GM21576 (cell line): ENCODE measurements around the gene ITM2B.
"Not testable (repeated sequence)": the region's sequence is repeated elsewhere in the genome, so short reads cannot be mapped to it uniquely, and the experiment has no call there.

Experiments
- ATAC-seq: cut with Tn5 transposase; IDR thresholded peaks from one replicate; pipeline ENCODE4 v1.9.1; 2021; ENCODE audit warnings: mild to moderate bottlenecking, moderate library complexity; ENCODE audit not compliant: unreplicated experiment

The ITM2B gene

DNA sequence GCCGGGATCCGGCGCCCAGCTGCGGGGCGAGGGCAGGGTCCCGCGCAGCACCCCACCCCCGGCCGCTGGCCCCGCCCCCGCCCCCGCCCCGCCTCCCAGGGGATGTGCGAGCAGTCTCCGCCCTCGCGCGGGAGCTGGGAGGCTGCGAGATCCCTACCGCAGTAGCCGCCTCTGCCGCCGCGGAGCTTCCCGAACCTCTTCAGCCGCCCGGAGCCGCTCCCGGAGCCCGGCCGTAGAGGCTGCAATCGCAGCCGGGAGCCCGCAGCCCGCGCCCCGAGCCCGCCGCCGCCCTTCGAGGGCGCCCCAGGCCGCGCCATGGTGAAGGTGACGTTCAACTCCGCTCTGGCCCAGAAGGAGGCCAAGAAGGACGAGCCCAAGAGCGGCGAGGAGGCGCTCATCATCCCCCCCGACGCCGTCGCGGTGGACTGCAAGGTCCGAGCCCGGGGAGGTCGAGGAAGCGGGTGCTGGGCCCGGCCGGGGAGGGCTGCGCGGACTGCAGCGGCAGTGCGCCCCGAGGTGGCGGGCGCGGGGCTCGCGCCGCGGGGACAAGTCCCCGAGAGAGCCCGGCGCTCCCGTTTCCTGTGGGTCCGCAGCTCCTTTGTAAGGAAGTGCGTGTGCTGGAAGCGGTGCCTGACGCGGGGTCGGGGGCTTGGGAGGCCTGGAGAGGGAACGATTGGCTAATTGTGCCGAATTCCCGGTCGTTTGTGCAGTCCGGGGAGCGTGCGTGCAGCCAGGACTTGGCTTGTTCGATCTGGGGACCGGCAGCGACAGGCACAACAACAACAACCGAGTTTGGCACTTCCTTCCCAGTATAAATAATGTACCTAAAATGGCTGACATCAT lies at the start of gene ITM2B:
TSS of gene ITM2B (plus strand) at position 161 of the 843 bp plus-strand sequence. CDS start at position 316, 155 bp downstream.
- peak; percentile 55 for ATAC-seq

DNA sequence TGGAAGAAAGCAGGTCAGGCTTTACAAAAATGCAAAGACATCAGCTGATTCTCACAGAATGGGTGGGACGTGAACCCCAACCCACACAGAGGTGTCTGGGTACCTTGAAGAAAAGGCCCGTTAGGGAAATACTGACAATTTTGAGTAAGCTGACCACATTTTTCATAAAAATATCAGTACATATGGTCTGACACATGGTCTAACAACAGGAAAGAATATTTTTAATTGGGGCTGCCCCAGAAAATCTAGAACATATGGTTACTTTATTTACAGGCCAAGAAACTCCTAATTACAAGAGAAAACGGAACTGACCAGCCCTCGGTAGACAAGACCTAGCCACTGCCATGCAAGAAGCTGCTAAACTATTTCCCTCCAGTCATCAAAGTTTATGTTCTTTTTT lies 48.7 kb upstream of the ITM2B start:
- ATAC-seq = no peak

DNA sequence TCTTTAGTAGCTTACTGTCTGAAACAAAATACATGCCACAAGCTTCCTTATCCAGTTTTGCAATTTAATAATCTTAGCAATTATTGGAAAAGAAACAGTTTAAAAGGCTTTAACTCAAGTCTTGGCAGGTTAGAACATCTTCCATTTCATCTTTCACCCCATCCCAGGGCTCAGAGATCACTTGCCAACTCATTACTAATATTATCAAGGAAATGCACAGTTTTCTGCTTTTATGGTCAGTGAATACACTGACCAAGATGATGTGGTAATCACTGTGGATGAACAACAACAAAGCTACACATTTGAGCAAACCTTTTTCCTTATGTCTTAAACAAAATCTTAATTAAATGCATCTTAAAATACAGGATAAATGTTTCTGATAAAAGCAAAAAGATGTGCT lies 48.0 kb upstream of the ITM2B start:
- ATAC-seq = no peak

DNA sequence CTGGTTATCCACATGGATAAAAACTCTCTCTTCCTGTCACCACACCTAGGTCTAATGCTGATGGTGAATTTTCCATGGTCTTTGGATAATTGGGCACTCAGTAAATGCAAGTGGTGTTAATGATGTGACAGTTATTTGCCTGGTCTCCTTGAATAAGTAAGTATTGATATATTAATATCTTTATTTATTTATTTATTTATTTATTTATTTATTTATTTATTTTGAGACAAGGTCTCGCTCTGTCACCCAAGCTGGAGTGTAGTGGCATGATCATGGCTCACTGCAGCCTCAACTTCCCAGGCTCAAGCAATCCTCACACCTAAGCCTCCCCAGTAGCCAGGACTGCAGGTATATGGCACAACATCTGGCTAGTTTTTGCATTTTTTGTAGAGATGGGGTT lies 46.3 kb upstream of the ITM2B start:
- ATAC-seq = no peak

DNA sequence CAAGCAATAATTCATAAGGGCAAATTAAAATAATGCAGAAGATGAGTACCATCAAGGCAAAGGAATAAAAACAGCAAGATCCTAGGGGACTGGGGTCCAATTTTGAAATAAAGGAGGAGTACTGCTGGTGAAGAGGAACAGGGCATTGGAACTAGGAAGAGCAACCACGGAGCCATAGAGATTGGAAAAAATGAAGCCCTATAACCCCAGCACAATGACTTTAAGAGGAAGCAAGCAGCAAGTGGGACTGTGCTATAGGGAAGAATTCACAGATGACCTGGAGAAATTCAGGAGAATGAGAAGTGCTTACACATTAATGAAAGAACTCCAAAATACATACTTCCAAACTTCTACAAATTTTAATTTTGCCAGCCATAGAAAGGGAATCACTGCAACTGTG lies 44.9 kb upstream of the ITM2B start:
- ATAC-seq = no peak

DNA sequence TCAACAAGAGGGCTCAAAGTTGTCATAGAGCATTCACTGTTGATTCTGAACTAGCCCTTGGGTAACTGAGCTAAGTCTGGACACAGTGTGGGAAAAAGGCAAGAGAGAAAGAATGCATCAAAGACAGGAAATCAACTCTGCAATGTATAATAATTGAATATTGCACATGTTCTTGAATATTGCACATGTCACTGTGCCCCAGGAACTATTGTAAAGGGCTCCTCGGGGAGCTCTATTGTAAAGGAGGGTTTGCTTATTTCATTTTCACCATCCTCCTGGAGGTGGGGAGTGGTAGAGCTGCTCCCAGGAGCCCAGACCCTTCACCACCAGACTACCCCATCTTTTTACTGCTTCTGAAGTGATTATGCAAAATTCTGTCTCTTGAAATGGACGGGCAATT lies 44.4 kb upstream of the ITM2B start:
- ATAC-seq = no peak

DNA sequence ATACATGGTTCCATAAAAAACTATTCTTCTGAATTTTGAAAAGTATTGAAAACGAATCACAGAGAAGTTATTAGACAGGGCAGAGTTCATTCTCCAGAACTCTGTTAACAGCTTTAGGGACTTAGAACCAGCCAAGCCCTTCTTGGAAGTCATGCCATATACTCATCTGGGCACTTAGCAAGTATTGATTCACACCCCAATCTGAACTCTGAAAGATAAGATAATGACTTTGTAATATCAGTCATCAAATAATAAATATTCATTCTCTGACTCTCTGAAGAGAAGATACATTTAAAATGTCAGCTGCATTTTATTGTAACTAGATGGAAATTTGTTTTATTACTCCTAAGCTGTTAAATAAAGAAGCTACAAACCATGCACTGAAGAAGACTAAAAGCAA lies 43.8 kb upstream of the ITM2B start:
- ATAC-seq = no peak

DNA sequence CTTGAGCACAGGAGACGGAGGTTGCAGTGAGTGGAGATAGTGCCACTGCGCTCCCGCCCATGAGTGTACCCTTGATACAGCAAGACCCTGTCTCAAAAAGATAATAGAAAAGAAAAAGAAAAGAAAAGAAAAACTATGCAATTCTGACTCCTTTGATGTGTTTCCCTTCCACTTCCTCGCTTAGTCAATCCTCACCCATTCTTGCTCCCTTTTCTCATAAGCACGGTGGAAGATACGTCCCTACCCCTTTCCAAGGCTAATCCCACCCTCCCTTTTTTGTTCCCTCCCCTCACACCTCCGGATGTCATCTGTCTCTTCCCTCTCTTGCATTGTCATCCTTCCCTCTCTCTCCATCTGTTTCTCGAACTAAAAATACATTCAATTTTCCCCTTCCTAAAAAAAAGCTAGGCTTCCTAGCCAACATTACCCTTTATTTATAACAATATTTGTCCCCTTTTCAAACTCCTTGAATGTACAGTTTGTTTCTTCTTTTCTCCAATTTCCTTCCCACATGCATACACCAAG lies 40.5 kb upstream of the ITM2B start:
- no peak for ATAC-seq

DNA sequence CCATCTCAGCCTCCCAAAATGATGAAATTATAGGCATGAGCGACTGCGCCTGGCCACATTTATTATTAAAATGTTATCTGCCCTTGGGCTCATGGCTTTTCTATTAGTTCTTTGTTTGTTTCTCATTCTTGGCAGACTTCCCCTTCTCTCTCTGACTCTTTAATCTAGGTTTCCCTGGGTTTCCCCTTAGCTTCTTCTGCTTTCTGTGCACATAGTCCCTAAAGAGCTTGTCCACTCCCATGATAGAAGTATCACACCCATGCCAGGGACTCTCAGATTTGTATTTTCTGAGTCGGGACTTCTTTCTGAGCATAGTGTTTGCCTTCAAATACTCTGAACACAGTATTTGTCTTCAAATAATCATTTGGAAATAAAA lies 38.6 kb upstream of the ITM2B start:
- peak; percentile 67 for ATAC-seq

DNA sequence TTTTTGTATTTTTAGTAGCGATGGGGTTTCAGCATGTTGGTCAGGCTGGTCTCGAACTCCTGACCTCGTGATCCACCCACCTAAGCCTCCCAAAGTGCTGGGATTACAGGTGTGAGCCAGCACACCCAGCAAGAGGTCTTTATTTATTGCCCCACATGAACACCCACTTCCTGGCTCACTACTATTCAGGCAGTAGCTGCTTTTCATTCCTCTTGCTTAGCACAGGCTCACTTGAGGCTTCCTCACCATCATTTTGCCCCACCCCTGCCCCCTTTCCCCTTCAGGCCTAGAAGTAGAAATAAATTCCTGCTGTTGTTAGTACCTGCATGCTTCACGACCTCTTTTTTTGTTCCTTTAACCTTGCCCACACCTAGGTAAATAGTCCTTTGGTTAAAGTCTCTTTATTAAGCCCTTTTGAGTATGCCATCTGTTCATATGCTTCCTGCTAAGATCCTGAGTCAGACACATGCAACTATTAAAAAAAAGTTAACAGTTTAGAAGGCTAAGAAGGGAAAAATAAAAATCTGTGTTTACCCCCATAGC lies 33.5 kb upstream of the ITM2B start:
- no peak for ATAC-seq

DNA sequence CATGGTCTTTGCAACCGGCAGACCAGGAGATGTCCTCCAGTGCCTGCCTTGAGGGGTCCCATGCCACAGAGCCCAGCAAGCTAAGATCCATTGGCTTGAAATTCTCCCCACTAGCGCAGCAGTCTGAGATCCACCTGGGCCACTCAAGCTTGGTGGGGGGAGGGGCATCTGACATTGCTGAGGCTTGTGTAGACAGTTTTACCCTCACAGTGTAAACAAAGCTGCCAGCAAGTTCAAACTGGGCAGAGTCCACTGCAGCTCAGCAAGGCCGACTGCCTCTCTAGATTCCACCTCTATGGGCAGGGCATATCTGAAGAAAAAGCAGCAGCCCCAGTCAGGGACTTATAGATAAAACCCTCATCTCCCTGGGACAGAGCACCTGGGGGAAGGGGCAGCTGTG lies 32.0 kb upstream of the ITM2B start:
- no peak for ATAC-seq

DNA sequence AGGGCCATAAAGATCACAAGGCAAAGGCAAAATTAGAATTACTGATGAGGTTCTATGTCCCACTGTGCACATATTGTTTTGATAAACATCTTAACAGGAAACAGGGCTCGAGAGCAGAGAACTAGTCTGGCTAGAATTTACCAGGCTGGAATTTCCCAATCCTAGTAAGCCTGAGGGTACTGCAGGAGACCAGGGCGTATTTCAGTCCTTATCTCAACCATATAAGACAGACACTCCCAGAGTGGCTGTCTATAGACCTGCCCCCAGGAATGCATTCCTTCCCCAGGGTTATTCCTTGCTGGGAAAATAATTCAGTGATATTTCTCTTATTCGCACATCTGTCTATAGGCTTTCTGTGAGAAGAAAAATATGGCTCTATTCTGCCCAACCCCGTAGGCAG lies 25.8 kb upstream of the ITM2B start:
- not testable (repeated sequence) for ATAC-seq

DNA sequence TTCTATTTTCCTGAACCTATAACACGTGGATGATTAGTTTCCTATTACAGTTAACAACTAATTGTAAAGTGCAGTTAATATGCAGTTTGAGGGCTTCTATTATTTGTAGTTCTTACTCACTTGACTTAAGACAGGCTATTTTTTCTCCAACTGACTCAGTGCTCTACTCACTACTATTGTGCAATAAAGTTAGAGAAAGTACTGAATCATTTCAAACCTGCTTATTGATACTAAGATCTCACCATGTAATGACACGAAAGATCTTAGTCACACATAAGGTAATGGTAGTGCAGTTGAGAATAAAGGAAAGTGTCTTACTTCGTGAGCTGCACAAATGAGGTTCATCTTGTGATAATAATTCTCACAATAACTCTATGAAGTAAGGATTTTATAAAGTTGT lies 22.8 kb upstream of the ITM2B start:
- ATAC-seq = no peak

DNA sequence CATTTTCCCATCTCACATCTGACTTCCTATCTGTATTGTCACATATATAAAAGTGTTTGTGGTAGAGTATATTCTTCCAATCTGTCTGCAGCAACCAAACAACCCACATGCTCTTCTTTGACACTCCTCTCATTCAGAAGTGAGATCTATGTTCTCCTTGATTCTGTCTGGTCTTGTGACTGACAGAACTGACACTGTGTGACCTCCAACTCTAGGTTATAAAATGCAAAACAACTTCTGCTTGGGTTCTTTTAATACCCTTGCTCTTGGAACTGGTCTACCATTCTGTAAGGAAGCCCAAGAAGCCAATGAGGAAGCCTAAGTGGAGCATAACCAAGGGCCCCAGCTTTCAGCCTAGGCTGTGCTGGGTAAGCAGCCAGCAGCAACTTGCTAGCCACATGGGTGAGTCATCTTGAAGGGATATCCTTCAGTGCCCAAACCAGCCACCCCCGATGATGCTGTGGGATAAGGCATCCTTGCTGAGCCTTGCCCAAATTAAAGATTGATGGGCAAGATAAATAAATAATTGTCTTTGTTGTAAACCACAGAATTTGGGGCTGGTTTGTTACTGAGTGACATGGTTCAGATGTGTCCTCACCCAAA lies 18.4 kb upstream of the ITM2B start:
- ATAC-seq = no peak

DNA sequence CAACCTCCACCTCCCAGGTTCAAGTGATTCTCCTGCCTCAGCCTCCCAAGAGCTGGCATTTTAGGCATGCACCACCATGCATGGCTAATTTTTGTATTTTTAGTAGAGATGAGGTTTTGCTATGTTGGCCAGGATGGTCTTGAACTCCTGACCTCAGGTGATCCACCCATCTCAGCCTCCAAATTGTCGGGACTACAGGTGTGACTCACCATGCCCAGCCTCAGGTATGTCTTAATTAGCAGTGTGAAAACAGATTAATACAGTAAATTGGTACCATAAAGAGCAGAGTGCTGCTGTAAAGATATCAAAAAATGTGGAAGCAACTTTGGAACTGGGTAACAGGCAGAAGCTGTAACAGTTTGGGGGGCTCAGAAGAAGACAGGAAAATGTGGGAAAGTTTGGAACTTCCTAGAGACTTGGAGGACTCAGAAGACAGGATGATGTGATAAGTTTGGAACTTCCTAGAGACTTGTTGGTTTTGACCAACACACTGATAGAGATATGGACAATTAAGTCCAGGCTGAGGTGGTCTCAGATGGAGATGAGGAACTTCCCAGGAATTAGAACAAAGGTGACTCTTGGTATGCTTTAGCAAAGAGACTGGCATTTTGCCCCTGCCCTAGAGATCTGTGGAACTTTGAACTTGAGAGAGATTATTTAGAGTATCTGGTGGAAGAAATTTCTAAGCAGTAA lies 17.3 kb upstream of the ITM2B start:
- not testable (repeated sequence) for ATAC-seq

DNA sequence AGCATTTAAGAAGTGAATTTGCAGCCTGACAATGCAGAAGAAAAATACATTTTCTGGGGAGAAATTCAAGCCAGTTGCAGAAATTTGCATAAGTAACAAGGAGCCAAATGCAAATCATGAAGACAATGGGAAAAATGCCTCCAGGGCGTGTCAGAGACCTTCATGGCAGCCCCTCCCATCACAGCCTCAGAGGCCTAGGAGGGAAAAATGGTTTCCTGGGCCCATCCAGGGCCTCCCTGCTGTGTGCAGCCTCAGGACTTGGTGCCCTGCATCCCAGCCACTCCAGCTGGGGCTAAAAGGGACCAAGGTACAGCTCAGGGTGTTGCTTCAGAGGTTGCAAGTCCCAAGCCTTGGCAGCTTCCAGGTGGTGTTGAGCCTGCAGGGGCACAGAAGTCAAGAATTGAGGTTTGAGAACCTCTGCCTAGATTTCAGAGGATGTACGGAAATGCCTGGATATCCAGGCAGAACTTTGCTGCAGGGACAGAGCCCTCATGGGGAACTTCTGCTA lies 16.7 kb upstream of the ITM2B start:
- no peak for ATAC-seq

DNA sequence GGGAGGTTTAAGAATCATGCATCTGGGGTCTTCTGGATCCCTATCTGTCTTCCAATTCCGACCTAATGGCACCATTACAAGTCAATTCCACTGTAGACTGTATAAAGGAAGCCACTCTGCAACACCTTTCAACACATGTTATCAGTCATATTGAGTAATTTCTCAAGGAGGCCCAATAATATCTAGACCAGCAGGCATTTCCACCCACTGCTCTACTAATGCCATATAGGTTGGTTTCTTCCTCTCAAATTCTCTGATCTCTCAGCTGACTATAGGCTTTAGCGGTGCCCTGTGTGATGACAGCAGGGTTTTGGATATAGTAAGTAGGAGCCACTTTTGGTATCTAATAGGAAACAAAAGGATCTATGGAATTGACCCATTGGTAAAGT lies 12.4 kb upstream of the ITM2B start:
- ATAC-seq = no peak

DNA sequence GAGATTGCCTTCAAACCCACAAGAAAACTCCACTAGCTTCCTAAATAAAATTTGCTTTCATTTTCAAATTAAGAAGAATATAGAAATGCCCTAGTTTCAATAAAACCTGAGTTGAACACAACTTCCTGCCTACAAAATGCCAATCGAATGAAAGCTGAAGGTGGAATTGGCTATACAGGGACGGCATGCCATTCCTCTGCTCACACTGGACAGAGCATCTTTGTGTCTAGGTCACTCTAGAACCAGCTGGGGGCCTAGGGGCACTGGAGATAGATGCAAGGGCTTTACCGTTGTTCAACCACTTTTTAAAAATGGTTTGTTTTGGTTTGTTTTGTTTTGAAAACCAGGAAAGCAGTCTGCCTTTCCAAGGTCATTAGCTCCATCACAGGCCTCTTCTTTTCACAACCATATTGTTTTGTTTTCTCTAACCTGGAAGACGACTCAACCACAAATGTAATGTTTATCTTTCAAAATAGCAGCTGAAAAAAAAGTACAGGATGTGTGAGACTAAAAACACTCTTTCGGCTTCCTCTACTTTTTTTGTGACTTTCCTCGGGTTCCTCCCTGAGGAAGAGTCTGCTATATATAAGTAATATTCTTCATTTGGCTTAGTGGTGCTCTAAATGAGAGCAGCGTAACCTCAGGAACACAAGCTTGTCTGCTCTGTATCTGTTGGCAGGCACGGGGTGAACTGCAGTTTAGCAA lies 11.9 kb upstream of the ITM2B start:
- no peak for ATAC-seq

DNA sequence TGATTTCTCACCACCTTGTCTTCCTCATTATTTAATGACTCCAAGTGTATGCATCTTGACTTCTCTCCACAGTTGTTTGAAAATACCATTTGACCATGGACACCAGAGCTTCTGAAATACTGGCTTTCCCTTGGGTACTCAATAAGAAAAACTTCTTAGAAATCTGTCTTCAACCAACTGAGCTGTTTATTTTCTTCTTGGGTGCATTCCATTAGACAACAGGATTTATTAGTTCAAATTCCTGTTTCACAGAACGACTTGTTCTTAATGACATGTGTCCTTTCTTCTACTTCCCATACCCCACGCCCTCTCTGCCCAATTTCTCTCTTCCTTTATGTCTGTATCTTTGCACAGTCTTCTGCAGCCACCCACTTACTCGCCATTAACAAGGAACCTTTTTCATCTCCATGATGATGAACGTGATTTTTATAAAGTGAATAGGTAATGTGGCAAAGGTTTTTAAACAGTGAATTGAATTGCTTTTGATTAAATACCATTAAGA lies 11.3 kb upstream of the ITM2B start:
- no peak for ATAC-seq
